HG02759 (cell line): Measurements from ENCODE around the gene FXYD7.
"Not testable (repeated sequence)": the region's sequence is repeated elsewhere in the genome, so short reads cannot be mapped to it uniquely, and the experiment has no call there.

ENCODE experiments used
- ATAC-seq: cut with Tn5 transposase; IDR thresholded peaks from one replicate; pipeline ENCODE4 v1.9.1; 2021; ENCODE audit warnings: mild to moderate bottlenecking, moderate library complexity; ENCODE audit not compliant: unreplicated experiment

FXYD7 gene

GRCh38 chr19:35142606-35143230 is 337 bp upstream of the FXYD7 start:
- no peak for ATAC-seq

- no peak for ATAC-seq
Measured at GRCh38 chr19:35143818-35144217, 763 bp downstream of the FXYD7 start.

- ATAC-seq: no peak
Measured at GRCh38 chr19:35144259-35144599, 1.2 kb downstream of the FXYD7 start.

DNA sequence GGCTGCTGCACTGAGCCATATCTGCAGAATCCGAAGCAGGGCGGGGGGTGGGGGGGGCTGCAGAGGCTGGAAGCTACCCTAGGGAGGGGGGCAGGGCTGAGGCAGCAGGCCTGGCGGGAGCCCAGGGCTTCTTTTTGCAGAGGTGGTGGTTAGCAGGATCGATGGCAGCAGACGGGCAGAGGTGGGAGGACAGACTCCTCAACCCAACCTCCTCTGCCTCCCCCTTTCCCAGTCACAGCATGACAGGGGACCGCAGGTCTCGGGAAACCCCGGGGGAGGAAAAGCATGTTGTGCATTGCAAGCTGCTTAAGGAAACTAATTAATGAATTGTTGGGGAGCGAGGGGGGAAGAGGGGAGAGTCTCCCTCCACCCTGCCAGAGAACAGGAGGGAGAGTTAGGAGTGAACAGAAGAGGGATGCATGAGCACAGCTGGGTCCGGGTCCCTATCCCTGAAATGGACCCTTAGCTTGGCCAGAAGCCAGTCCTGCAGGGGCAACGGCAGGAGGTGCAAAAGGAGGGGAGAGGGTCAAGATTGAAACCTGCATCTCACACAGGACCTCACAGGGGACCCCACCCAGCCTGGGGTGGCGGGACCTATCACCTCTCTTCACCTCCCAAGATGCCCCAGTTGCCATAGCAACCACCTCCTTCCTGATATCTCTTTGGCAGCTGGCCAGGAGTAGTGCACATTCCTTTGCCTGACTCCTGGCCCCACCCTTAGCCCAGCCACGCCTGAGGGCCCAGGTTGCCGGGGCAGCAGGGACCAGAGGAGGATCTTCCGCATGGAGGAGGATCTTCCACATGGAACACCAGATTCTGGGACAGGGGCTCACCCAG is 1.8 kb downstream of the FXYD7 start:
- no peak for ATAC-seq

DNA sequence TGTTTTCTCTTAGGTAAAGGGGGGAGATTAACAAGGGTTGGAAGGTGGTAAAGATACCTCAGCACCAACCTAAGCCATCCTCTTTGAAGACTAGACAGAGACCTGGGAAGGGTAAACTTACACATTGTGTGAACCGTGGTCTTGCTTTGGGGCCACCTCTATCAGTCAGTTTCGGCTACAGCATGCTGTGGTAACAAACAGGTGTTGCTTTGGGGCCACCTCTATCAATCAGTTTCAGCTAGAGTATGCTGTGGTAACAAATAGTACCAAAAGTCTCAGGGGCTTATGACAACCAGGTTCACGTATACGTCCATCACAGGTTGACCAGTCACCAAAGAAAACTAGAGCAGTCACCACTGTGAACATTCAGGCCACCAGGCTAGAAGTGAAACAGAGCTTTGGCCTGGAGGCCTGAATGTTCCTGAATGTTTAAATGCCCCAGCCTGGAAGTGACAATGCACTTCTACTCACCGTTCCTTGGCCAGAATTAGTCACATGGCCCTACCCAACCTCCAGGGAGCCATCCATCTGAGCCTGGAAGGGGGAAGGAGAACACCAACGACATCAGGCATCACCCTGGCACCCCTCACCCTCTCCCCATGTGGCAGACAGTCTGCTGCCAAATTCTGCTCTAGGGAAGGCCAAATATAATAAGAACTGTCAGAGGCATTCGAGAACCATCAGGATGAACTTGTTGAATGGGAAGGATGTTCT is 3.8 kb downstream of the FXYD7 start:
- no peak for ATAC-seq

DNA sequence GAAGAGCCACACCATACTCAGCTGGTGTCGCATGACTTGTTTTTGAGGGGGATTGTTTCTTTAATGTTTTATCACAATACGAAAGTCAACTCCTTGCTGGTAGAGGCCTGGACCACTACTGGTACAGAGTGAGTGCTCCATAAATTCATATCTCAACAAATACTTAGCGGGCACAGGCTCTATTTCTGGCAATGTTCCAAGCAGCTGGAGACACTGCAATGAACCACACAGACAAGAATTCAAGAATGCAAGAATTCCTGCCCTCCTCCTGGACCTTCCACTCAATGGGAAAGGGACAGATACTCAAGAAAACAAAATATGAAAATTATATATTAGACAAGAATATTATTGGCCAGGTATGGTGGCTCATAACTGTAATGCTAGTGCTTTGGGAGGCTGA is 6.4 kb downstream of the FXYD7 start:
- no peak for ATAC-seq

GRCh38 chr19:35150445-35150844 is 7.4 kb downstream of the FXYD7 start:
- ATAC-seq: no peak

- ATAC-seq: no peak
Measured at GRCh38 chr19:35151273-35152065, 8.4 kb downstream of the FXYD7 start.

- not testable (repeated sequence) for ATAC-seq
Measured at GRCh38 chr19:35153129-35153522, 10.1 kb downstream of the FXYD7 start.

DNA sequence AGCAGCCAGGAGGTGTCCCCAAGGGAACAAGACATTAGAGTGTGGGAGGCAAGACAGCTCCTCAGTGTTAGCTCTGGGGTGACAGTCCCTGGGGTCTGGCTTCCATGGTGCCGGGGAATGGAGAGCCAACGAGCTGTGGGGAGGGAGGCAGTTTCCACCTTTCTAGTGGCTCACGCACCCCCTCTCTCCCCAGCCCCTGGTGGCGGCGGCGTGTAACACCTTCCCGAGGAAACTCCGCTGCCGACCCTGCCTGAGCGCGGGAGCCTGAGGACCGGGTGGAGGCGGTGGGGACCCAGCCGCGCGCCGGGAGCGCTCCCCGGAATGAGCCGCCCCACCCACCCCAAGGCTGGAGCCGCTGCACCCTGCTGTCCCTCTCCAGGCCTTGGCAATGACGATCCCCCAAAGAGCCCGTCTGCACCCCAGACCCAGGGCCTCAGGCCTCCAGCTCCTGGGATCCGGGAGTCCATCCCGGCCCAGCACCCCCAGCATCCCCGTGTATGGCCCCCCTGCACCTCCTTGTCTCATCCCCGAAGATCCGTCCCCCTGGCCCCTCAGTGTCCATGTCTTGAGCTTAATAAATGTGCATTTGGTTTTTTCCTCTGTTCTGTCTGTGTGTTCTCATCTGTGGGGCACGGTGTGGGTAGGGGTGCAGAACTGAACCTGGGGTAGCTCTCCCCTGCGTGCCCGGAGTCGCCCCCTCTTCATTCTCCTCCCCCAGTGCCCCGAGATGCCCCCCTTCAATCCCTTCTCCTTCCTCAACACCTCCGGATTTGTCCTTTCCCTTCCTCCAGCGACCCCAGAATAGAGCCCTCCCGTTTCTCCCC is 10.9 kb downstream of the FXYD7 start:
- ATAC-seq: peak; percentile 53

- ATAC-seq: no peak
Measured at GRCh38 chr19:35154525-35155406, 11.7 kb downstream of the FXYD7 start, which contains the start of gene FXYD5. TSS of gene FXYD5 (plus strand) at chr19:35154735. CDS start at chr19:35155551, 816 bp downstream.

- no peak for ATAC-seq
Measured at GRCh38 chr19:35155441-35155840, 12.4 kb downstream of the FXYD7 start.

DNA sequence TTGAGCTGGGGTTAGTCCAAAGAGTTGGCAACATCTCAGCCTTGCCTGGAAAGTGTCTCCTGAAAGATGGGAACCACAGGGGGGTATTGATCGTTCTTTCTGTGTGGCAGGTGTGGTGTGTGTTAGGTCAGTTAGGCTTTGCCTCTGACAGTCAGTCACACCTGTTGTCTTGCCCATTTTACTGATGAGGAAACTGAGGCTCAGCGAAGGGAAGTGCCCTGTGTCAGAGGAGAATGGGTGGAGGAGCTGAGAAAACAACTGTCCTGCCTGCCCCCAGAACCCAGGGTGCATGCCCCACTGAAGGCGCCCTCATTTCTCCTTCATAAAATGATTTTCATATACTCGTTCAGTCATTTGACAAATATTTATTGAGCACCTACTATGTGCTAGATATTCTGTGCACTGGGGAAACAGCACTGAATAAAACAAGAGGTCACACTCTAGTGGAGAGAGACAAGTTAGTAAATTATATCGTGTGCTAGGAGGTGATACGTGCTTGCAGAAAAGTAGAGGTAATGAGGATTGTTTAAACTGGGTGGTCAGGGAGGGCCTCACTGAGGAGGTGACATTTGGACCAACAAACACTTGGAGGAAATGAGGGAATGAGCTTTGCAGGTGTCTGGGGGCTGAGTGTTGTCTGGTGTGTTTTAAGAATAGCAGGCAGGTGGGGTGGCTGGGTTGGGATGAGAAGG is 13.1 kb downstream of the FXYD7 start:
- no peak for ATAC-seq

DNA sequence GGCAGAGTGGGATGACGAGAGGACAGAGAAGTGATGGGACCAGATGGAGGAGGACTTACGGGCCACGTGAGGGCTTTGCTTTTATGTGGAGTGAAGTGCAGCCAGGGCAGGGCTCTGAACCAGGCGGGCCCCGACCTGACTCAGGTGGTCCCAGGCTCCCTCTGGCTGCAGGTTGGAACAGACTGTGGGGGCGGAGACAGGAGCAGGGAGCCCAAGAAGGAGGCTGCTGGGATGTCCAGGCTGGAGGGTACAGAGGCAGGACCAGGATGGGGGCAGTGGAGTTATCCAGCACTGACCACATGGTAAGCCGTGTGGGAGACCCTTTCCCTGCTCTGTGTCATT is 13.6 kb downstream of the FXYD7 start:
- ATAC-seq: no peak

DNA sequence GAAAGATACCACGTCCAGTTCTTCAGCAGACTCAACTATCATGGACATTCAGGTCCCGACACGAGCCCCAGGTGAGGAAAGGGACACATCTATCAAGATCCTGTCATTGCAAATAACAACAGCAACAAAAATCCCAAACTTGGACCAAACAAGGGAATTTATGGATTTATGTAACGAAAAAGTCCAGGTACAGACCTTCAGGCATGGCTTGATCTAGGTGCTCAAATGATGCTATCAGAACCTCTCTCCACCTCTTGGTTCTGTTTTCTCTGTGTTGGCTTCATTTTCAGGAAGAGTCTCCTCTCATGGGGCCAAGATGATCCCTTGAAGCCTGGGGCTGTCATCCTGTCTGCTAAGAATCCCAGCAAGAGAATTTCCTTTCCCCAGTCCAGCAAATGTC is 14.4 kb downstream of the FXYD7 start:
- ATAC-seq: no peak

- ATAC-seq: no peak
Measured at GRCh38 chr19:35159606-35160005, 16.6 kb downstream of the FXYD7 start.

- no peak for ATAC-seq
Measured at GRCh38 chr19:35160629-35161433, 17.8 kb downstream of the FXYD7 start.

- ATAC-seq: no peak
Measured at GRCh38 chr19:35161434-35161743, 18.3 kb downstream of the FXYD7 start.
